Retinal pigment epithelial cell (primary cell): ENCODE measurements around the gene THRB.

Source experiments
- DNase-seq: peaks from one replicate; pipeline ENCODE4 v3.0.0-alpha.2; 2010; ENCODE audit warnings: low read depth
- H3K4me3 ChIP-seq: 2 replicates; pipeline ENCODE4 v1.5.1; 2011; ENCODE audit warnings: mild to moderate bottlenecking, low read length, control low read depth, moderate library complexity
- CTCF ChIP-seq: conservative IDR thresholded peaks from 2 replicates; pipeline ENCODE4 v1.5.1; 2011; ENCODE audit warnings: low read depth, low read length, control low read depth, inconsistent platforms

The THRB gene

GRCh38 chr3:24494618-24495325 lies at the start of gene THRB:
THRB (minus strand) TSS chr3:24494850.
- no peak for DNase-seq

GRCh38 chr3:24541935-24542334 lies 47.3 kb upstream of the THRB start:
- TF ChIP-seq CTCF = no peak
- no peak overlapping the region for H3K4me3 ChIP-seq
- DNase-seq = no peak

More at GRCh38 chr3:24494618-24495325, at the start of gene THRB:
- H3K4me3 ChIP-seq = peak within 1 kb of the TSS; percentile 63
- peak; percentile 21 for TF ChIP-seq CTCF

GRCh38 chr3:24540821-24541220 lies 46.2 kb upstream of the THRB start:
- no peak overlapping the region for H3K4me3 ChIP-seq
- no peak for TF ChIP-seq CTCF
- no peak for DNase-seq

- H3K4me3 ChIP-seq = no peak overlapping the region
- DNase-seq = no peak
- TF ChIP-seq CTCF = no peak
Observed at GRCh38 chr3:24539699-24540098, 45.0 kb upstream of the THRB start.

- DNase-seq = no peak
- H3K4me3 ChIP-seq = no peak overlapping the region
- no peak for TF ChIP-seq CTCF
Observed at GRCh38 chr3:24538891-24539290, 44.2 kb upstream of the THRB start.

- no peak for TF ChIP-seq CTCF
- DNase-seq = no peak
- no peak overlapping the region for H3K4me3 ChIP-seq
Observed at GRCh38 chr3:24533561-24534193, 39.0 kb upstream of the THRB start.

- DNase-seq = no peak
- no peak overlapping the region for H3K4me3 ChIP-seq
- TF ChIP-seq CTCF = no peak
Observed at GRCh38 chr3:24530471-24530870, 35.8 kb upstream of the THRB start.
